NCI-H2029 (cell line): ENCODE measurements around the gene LRIG1.

Source experiments
- DNase-seq: peaks from one replicate; lab custom pipeline; 2025; lab: John Stamatoyannopoulos, UW

Gene LRIG1

DNA sequence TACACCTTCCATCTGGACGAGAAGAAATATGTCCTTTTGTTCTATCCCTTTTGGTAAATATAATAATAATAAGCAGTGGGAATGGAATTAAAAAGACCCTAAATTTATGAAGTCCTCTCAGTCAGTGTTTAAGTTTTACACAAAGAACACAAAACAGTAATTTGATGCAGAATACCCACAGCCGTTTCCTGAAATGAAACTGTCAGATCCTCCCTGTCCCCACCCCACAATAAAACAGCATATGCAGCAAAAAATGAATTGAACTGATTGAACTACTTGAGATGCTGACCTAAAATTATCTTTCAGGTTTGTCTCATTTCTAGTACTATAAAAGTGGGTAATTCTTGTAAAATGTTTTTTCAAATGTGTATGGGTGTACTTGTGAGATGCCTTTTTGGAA lies 2.2 kb upstream of the LRIG1 start:
- no peak for DNase-seq

DNA sequence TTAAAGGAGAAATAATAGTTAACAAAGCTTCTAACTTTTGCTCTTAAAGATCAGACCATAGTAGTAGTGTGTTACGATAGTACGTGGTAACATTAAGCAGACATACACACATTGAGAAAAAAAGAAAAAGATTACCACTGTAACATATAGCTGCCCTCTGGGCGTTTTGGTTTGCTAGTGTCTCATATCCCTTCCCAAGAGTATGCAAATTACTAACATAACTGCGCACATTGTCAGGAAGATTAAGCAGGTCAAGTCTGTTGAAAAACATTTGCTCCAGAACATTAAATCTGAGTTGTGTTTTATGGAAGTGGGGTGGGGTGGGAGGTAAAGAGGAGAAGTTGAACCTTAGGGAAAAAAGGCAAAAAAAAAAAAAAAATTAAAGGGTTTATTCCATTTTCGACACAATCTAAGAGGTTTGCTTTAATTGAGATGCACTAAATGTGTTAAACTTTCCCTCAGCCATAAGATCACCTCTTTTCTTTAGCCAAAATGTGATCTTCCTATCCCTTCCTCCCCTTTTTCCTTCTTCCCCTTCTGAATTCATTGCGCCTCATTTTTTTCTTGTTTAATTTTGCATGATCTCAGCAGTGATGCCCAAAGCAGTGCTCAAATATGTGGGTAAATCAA lies 1.5 kb upstream of the LRIG1 start:
- no peak for DNase-seq

DNA sequence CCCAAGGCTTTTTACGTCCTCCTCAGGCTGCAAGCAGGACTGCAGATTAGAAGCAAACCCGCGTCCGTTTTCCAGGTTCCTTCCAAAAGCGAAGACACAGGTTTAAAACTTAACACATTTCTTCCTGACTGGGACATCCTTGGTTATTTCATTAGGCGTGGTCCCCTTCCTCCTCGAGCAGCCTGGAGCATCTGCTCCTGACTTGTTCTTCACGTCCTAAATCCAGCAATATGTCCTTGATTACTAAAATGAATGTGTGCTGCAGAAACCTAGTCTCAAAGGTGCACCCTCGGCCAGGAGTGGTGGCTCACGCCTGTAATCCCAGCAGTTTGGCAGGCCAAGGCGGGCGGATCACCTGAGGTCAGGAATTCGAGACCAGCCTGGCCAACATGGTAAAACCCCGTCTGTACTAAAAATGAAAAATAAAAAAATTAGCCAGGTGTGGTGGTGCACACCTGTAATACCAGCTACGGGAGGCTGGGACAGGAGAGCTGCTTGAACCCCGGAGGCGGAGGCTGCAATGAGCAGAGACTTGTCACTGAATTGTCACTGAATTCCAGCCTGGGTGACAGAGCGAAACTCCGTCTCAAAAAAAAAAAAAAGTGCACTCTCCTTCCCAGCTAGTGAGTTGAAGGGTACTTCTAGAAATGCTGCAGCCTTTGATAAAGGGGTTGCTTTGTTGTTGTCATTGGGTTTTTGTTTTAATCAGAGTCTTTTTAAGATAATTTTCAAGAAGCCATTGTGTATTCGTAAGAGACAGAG lies 842 bp upstream of the LRIG1 start:
- no peak for DNase-seq

DNA sequence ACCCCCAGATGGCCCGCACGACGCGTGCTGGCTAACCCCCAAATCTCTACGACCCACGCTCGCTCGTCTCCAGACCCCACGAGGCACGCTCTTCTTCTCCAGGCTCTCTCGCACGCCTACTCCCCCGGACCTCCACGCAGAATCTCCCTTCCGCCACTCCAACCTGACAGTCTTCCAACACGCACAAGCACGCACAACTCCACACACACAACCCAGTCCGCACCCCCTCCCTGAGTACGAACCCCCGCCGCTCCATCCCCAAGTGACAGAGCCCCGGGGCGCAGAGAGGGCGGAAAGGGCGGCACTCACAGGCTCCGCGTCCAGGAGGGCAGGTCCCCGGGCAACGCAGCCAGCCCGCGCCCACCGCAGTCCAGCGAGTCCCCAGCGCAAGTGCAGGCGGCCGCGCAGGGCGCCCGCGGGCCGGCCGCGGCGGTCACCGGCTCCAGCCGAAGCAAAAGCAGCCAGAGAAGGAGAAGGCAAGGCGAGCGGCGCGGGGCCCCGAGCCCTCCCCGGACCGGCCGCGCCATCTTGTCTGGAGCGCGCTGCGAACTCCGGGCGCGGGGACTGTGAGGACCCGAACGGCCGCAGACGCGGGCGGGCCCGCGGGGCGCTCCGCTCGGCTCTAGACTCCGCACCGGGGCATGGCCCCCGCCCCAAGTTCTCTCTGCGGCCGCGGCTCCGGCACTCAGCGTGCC lies 794 bp downstream of the LRIG1 start:
- DNase-seq: no peak

DNA sequence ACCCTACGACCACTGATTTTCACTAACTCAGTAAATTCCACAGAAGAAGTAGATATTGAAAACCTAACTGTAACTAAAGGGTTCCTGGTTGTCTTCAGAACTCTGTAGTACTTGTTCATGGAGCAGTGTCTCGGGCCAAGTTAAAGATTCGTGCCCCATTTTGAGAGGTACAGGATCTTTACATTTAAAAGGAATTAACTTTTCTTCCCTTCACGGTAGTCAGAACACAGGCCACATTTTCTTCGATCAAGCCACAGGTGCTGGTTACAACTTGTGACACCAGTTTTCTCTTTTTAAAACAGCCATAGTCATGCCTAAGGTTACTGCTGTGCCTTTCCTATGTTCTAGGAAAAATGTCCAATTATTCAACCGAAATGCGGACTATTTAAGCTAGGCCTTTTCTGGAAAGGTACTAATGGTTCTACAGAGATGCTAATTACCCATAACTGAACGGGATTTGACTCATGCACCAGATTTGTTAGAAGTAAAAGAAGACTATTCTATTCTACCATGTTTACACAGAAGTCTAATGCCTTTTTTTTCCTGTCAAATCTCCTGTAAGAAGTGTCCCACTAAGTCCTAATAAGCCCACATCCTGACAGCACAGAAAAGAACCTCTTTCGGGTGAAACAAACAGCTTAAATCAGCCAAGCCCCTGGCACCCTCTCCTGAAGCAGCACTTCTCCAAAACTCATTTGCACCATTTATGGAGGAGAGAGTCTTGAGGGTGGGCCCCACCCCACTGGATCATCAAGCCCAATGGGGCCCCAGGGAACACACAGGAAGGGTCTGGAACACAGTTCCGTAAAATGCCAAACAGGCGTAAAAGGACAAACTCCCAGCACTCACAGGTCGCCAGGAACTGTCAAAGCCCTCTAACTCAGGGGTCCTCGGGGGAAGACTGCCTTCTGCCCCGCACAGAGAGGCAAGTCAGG lies 1.9 kb downstream of the LRIG1 start:
- no peak for DNase-seq

DNA sequence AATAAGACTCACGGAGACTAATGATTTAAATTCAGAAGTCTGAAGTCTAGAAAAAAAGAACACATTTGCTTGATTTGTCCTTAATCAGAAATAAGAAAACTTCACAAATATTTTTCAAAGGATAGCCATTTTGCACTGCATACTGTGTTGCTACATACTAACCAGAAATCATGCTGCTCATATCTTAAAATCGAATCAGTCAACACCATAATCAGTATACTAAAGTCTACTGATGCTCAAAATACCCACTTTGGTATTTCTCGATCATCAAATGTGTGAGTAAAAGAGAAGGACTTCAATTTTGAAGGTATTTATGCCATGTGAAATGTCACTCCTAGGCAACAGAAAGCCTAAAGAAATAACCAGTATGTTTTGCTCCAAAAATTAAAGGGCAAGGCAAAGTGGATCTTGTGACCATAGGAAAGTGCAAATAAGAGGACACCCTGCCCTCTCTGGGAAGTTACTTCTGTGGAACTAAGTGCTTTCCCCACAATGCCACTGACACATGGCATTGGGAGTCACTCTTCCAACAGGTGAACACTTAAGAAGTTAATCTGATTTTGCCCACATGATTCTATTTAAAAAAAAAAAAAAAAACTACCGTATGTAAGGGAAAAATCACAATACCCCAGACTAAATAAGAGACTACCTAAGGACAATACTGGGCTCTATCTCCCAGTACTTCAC lies 2.7 kb downstream of the LRIG1 start:
- no peak for DNase-seq

DNA sequence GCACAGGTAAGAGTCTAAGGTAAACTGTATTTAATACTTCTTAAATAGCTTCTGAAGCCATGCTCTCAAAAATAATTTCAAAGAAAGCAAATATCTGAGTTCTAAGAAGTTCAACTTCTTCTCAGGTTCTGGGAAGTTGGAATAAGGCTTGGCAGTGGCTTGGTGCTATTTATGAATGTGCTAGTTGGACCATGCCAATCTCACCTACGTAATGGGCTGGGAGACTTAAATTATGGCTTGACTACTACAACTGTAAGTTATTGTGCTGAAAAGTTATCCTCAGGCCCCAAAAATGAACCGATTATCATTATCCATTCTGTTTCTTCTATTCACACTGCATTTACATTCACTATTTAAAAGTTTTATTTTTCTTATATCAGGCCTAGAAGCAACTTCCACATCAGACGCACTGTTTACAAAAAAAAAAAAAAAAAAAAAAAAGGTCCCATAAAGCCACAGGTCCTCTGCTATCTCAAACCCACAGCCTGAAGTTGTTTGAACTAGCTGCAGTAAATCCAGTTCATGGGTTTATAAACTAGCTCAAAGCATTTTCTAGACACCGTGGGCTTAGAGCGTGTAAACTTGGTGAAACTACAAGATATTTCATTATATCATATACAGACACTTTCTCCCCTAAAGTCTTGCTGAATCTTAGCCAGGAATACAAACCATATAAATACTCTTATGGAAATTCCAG lies 3.4 kb downstream of the LRIG1 start:
- DNase-seq: no peak

DNA sequence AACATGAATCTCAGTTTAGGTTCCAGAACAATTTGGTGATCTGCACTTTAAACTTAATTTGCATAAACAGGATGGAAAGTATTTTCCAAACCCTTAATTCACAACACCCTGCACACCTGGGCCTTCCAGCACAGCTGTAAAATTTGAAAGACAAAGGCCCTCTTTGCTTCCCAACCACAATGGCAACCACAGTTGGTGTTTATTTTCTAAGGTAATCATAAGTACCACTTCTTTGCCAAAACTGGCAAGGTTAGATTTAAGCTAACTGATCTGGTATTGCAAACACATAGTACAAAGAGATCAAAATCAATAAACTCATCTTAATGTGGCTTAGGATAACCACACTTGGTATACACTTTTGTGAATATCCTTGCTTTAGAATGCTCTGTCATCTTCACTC lies 4.1 kb downstream of the LRIG1 start:
- DNase-seq: peak; percentile 35

DNA sequence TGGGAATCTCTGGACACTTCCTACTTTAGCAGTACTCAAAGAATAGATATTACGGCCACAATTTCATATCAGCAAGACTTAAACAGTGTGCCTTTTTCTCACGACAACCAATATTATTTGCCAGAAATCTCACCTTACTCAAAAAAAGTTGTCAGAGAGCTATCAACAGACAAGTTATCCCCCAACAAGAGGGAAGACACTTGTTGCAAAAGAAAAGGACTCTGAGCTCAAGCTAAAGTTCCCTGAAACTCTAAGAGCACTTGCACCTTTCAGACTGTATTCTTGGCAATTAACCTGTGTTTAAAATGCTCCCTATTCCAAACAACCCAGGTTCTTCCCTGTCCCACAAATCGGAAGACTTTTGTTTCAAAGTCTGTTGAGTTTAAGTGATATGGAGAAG lies 4.5 kb downstream of the LRIG1 start:
- no peak for DNase-seq

DNA sequence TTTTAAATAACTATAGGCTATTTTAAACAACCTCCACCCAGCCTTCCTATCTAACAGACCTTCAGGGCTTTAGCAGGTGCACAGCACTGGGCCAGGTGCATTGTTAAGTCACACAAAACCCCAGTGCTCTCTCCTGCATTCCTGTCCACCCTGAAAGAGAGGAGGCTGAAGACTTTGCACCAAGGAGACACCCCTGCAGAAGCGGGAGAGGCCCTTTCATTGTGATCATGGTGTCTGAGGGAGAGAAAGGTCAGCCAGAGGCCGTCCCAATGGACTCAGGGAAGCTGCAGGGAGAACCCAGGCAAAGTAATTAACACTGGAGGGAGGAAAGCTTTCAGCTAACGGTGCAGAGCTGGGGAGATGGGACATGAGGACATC lies 5.2 kb downstream of the LRIG1 start:
- no peak for DNase-seq

DNA sequence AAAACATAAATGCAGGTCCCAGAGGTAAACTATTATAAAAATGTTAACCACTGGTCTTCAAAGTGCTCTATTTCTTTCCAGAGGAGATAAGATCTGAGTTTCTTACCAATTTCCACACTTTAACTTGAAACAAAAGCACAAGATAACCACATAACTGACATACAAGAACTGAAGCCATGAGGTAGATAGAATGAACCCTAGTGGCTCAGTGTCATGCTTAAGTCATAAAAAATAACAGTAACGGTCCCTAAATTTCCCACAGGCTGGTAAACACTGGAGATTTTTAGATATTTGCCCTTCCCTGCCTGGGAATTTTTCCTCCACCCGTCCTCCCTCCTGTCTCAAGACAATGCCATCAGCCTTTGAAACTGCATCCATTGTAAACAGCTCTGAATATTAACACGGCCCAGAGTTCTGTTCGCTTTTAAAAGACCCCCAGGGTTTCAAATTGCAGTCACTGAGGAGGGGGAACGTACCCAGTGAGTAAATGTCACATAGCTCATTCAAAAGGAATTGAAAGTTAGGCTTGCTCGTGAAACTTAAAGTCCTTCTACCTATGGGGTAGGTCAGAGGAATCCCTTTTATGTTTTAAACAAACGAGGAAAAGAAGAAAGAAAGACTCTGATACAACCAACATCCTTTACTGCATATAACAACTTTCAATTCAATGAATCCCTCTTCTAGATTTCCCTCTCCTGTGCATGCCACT lies 5.7 kb downstream of the LRIG1 start:
- no peak for DNase-seq

DNA sequence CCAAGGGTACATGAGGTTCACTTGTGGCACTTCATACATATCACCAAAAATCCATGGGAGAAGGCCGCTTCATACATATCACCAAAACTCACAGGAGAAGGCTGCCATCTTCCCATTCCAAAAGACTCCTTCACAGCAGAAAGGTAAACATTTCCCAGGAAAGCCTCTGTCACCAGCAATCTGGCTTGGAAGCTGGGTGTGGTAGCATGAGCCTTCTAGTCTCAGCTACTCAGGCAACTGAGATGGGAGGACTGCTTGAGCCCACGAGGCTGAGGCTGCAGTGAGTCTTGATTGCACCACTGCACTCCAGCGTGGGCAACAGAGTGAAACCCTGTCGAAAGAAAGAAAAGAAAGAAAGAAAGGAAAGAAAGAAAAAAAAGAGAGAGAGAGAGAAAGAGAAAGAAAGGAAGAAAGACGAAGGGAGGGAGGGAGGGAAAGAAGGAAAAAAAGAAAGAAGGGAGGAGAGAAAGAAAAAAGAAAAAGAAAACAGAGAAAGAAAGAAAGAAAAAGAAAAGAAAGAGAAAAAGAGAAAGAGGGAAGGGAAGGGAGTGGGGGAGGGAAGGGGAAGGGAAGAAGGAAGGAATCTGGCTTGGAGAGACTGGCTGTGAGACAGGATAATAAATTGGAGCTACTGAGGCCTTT lies 7.2 kb downstream of the LRIG1 start:
- DNase-seq: no peak

DNA sequence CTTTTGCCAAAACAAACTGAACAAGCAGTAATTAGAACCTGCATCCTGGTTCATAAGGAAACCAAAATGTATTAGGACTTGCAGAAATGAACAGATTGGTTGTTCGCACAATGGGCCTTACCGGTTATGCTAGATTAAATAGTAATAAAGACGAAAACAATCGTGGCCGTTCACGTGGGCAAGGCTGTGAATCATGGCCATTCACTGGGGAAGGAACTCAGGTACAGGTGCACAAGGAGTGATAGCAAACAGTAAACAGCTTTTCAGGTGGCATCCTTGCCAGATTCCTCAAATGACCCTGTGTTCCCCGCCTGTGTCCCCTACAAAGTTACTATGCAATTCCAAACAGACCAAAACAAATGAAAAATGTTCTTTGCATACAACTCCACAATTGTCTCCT lies 8.2 kb downstream of the LRIG1 start:
- peak; percentile 56 for DNase-seq

DNA sequence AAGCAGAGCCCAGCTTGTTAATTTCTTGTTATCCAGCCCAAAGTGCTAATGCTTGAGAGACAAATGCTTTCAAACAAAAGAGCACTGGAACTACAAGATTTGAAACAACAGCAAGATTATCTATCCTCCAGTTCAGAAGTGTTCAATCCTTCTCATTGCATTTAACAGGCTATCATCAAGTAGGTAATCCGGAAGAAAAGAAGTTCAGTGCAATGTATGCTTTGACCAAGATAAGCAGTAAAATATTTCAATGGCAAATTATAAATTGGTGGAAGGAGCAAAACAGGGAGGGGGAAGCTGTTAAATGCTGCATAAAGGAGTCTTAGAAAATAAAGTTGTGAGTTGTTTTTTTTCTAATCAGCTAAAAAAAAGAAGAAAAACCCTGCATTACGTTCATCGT lies 8.8 kb downstream of the LRIG1 start:
- no peak for DNase-seq

DNA sequence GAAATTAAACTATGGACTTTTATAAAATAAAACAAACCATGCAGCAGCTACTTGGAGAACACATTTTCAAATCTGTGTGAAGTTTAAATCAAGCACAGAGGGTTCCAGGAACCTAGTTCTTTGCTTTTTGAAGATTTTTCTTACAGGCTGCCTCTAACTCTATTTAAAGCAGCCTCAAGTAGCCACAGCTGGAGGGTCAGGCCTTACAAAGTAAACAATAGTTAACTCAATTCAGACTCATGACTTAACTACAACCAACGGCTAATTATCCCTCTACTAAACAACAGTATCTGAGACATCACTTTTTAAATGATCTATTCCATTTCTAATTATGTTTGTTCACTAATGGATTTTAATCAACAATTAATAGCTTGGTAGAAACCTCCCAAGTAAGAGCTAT lies 9.8 kb downstream of the LRIG1 start:
- DNase-seq: peak; percentile 11

DNA sequence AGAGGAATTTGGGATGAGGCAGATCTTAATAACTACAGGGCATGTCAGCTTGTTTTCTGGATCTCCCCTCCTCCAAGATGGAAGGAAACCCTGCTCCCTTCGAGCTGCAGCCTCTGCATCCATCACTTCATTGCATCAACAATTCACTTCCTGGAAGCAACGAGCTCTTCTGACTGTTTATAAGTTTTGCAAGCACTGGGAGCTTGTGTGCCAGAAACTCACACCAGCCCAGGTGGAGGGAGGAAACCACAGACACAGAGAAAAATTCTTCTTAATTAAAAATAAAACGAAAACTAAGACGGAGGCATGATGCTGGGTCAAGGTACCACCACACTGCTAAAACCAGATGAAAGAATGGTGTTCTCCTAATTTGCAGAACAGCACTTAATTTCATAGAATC lies 10.6 kb downstream of the LRIG1 start:
- DNase-seq: no peak

DNA sequence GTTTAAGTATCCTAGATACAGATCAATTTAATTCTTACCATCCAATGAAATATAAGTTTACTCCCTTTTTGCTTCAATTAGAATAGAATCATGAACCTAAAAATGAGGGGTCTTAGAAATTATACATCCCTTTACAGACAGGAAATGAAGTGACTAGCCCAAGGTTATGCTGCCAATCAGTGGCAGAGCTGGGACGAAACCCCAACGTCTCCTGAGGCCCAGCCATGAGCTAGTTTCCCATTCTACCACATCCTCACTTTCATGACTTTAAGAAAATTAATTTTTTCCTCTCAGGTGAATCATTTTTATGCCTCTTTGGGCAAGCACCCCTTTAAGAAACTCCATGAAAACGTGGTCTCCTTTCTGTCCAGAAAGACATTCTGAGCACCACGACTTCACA lies 11.2 kb downstream of the LRIG1 start:
- DNase-seq: no peak

DNA sequence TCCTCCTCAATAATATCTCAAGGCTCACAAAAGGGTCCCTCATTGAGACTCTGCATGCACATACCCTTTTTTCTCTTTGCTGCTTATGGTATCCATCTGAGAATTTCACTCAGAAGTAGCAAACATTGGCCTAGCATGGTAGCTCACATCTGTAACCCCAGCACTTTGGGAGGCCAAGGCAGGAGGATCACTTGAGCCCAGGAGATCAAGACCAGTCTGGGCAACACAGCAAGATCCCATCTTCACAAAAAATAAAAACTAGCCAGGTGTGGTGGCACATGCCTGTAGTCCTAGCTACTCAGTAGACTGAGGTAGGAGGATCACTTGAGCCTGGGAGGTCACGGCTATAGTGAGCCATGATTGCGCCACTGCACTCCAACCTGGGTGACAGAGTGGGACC lies 11.7 kb downstream of the LRIG1 start:
- no peak for DNase-seq

DNA sequence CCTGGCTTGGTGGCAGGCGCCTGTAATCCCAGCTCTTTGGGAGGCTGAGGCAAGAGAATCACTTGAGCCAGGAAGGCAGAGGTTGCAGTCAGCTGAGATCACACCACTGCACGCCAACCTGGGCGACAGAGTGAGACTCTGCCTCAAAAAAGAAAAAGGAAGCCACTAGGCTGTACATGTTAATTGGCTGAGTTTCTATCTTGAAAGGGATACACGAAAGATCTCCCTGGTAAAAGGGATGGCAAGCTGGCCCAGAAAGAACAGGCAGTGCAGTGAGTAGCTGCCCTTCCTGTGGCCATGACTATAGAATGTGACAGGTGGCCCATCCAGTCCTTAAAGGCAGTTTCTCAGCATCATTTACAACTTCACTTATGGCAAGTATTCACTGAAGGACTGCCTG lies 12.3 kb downstream of the LRIG1 start:
- no peak for DNase-seq

DNA sequence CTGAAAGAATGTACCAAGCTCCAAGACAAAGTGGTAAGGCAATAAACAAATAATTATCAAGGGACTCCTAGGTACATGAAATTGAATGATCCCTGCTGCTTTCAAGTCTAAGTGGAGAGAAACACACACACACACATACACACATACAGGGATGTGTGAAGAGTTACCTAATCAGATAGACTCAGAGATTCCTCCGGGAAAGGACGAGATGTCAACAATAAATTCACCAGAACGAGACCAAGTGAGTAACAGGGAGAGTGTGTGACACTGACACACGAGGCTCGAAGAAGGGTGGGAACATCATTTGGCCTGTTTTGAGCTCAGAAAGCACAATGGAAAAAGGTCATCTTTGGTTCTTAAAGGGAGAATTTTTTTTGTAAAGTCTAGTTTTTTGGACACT lies 13.4 kb downstream of the LRIG1 start:
- DNase-seq: no peak
